GM19463 (cell line): ENCODE measurements around the gene CLIC1.

Source experiments
- ATAC-seq: cut with Tn5 transposase; IDR thresholded peaks from one replicate; pipeline ENCODE4 v1.9.1; 2021; ENCODE audit warnings: mild to moderate bottlenecking, moderate library complexity; ENCODE audit not compliant: unreplicated experiment

CLIC1 gene

GRCh38 chr6:31739639-31740396 is 3.5 kb upstream of the CLIC1 start, which contains the start of gene MSH5:
Gene MSH5 (plus strand): TSS chr6:31740005. CDS start chr6:31740467, 462 bp downstream.
- peak; percentile 67 for ATAC-seq

GRCh38 chr6:31737991-31738979 is 2.0 kb upstream of the CLIC1 start:
- ATAC-seq, result no peak

GRCh38 chr6:31737315-31737990 is 1.1 kb upstream of the CLIC1 start:
- no peak for ATAC-seq

GRCh38 chr6:31736768-31737314 is 511 bp upstream of the CLIC1 start:
- no peak for ATAC-seq

GRCh38 chr6:31734821-31735406 is 1.4 kb downstream of the CLIC1 start:
- peak; percentile 29 for ATAC-seq

GRCh38 chr6:31734247-31734820 is 2.0 kb downstream of the CLIC1 start:
- ATAC-seq, result no peak

- ATAC-seq, result no peak
Measured at GRCh38 chr6:31733734-31734133, 2.6 kb downstream of the CLIC1 start.

GRCh38 chr6:31732029-31732428 is 4.3 kb downstream of the CLIC1 start:
- ATAC-seq, result no peak

- ATAC-seq, result no peak
Measured at GRCh38 chr6:31730631-31731086, 5.7 kb downstream of the CLIC1 start.

GRCh38 chr6:31729979-31730630 is 6.2 kb downstream of the CLIC1 start:
- no peak for ATAC-seq

GRCh38 chr6:31729515-31729978 is 6.8 kb downstream of the CLIC1 start:
- ATAC-seq, result peak; percentile 48

- ATAC-seq, result no peak
Measured at GRCh38 chr6:31728767-31729514, 7.4 kb downstream of the CLIC1 start, which contains the start of gene DDAH2. Gene DDAH2 (minus strand): TSS chr6:31729299. CDS start chr6:31729161, 138 bp downstream.

GRCh38 chr6:31727717-31728671 is 8.3 kb downstream of the CLIC1 start:
- no peak for ATAC-seq

GRCh38 chr6:31727034-31727716 is 9.2 kb downstream of the CLIC1 start:
- ATAC-seq, result peak; percentile 59

- ATAC-seq, result no peak
Measured at GRCh38 chr6:31725502-31726350, 10.6 kb downstream of the CLIC1 start.
